Thymus (tissue), 14 donors: ENCODE data around the gene CDH13. TPM values are rescaled to one million over a fixed set of nuclear protein-coding genes. Genes with fewer than 3 reads are reported as not detected.

ENCODE experiments used
- DNase-seq, 9 donors: peaks; one replicate each; pipeline ENCODE4 v3.0.0-alpha.2; 2013; ENCODE audit warnings: low spot score in 9 of 9, low read depth in 6 of 9, missing footprints in 1 of 9
- H3K27ac ChIP-seq, 2 donors: one replicate each; pipeline ENCODE4 v1.5.1; 2013; ENCODE audit warnings: control low read depth in 1 of 2, low read depth in 1 of 2, low read length in 1 of 2, mild to moderate bottlenecking in 1 of 2, moderate library complexity in 1 of 2
- H3K27me3 ChIP-seq, 2 donors: one replicate each; pipeline ENCODE4 v1.5.1; 2013; ENCODE audit warnings: low read length in 1 of 2; ENCODE audit not compliant: control insufficient read depth in 2 of 2, insufficient read depth in 1 of 2
- H3K36me3 ChIP-seq, 2 donors: one replicate each; pipeline ENCODE4 v1.5.1; 2013; ENCODE audit warnings: low read length in 1 of 2, mild to moderate bottlenecking in 1 of 2, moderate library complexity in 1 of 2; ENCODE audit not compliant: control insufficient read depth in 2 of 2, insufficient read depth in 2 of 2
- H3K4me1 ChIP-seq, 2 donors: one replicate each; pipeline ENCODE4 v1.5.1; 2013; ENCODE audit warnings: low read length in 2 of 2; ENCODE audit not compliant: control insufficient read depth in 2 of 2, insufficient read depth in 2 of 2
- H3K4me3 ChIP-seq, 2 donors: one replicate each; pipeline ENCODE4 v1.5.1; 2013; ENCODE audit warnings: low read length in 2 of 2, control low read depth in 1 of 2, mild to moderate bottlenecking in 1 of 2
- H3K9me3 ChIP-seq, 2 donors: one replicate each; pipeline ENCODE4 v1.5.1; 2013; ENCODE audit warnings: low read length in 1 of 2, mild to moderate bottlenecking in 1 of 2; ENCODE audit not compliant: control insufficient read depth in 2 of 2, insufficient read depth in 1 of 2
- WGBS: extraction: QIAGEN DNeasy Blood & Tissue Kit; methylation state at CpG from one replicate; pipeline ENCODE4 v1.1.7; 2013; 5-methylcytosine and 5-hydroxymethylcytosine counted together
- long read RNA-seq, 10 donors: transcript quantifications; one replicate each; lab custom pipeline, GENCODE V29; 2026
- polyA plus RNA-seq: library from polyadenylated mRNA; stranded (reverse); fragments of 200-250 nt; gene quantifications from one replicate; pipeline ENCODE4 v1.2.3, GENCODE V29; 2013
- total RNA-seq: library from RNA; stranded (reverse); fragments of 120-200 nt; gene quantifications from one replicate; pipeline ENCODE4 v1.2.4, GENCODE V29; 2013
- donor health status: healthy.

CDH13 gene
- total RNA-seq (3.7 TPM), polyA plus RNA-seq (1.5 TPM)
- long read RNA-seq, donor 1, result 0 reads
- long read RNA-seq, donor 2, result 0 reads
- long read RNA-seq, donor 3, result 0 reads
- long read RNA-seq, donor 4, result 0 reads
- long read RNA-seq, donor 5, result 0 reads
- long read RNA-seq, donor 6, result 0 reads
- long read RNA-seq, donor 7, result 0 reads
- long read RNA-seq, donor 8, result 0 reads
- long read RNA-seq, donor 9, result 0 reads
- long read RNA-seq, donor 10, result 0 reads

GRCh38 chr16:82626791-82627261, at the start of gene CDH13:
Gene CDH13, plus strand, starts transcription at chr16:82626969.
- peaks cover 0 to 1% of the 10 kb centered on the region in 2 donors for H3K9me3 ChIP-seq
- H3K27ac ChIP-seq, result no peak within 1 kb of the TSS
- H3K4me3 ChIP-seq, result peak within 1 kb of the TSS; percentile 10 to 13
- 4% methylated on average over 39 of the region's 39 CpGs for WGBS
- no peaks in the 10 kb centered on the region for H3K36me3 ChIP-seq
- no peaks in the 10 kb centered on the region for H3K4me1 ChIP-seq
- DNase-seq, result no peak
- H3K27me3 ChIP-seq, result peaks cover 41 to 58% of the 10 kb centered on the region in 2 donors

GRCh38 chr16:82580298-82580890, 46.4 kb upstream of the CDH13 start:
- Histone ChIP-seq H3K4me3 (no peak overlapping the region), H3K27ac (no peak overlapping the region), H3K9me3 (no peaks in the 10 kb centered on the region), H3K27me3 (no peaks in the 10 kb centered on the region), H3K4me1 (no peaks in the 10 kb centered on the region), H3K36me3 (no peaks in the 10 kb centered on the region)
- WGBS, result 66% methylated on average over 7 of the region's 7 CpGs
- DNase-seq, result no peak

- Histone ChIP-seq H3K9me3 (no peaks in the 10 kb centered on the region), H3K27ac (no peak overlapping the region), H3K4me3 (no peak overlapping the region), H3K36me3 (no peaks in the 10 kb centered on the region), H3K4me1 (no peaks in the 10 kb centered on the region), H3K27me3 (no peaks in the 10 kb centered on the region)
- 91% methylated on average over 6 of the region's 6 CpGs for WGBS
- DNase-seq, result no peak
Observed at GRCh38 chr16:82582975-82583374, 43.8 kb upstream of the CDH13 start.

GRCh38 chr16:82583422-82583821, 43.3 kb upstream of the CDH13 start:
- DNase-seq, result no peak
- no peaks in the 10 kb centered on the region for H3K36me3 ChIP-seq
- no peaks in the 10 kb centered on the region for H3K4me1 ChIP-seq
- WGBS, result 72% methylated on average over 3 of the region's 3 CpGs
- no peak overlapping the region for H3K27ac ChIP-seq
- H3K4me3 ChIP-seq, result no peak overlapping the region
- no peaks in the 10 kb centered on the region for H3K9me3 ChIP-seq
- no peaks in the 10 kb centered on the region for H3K27me3 ChIP-seq

GRCh38 chr16:82584553-82585152, 42.1 kb upstream of the CDH13 start:
- H3K36me3 ChIP-seq, result no peaks in the 10 kb centered on the region
- DNase-seq, result no peak

GRCh38 chr16:82585675-82586074, 41.1 kb upstream of the CDH13 start:
- Histone ChIP-seq H3K4me1 (no peaks in the 10 kb centered on the region), H3K9me3 (no peaks in the 10 kb centered on the region), H3K4me3 (no peak overlapping the region), H3K27ac (no peak overlapping the region), H3K27me3 (no peaks in the 10 kb centered on the region), H3K36me3 (no peaks in the 10 kb centered on the region)
- 83% methylated on average over 6 of the region's 6 CpGs for WGBS
- DNase-seq, result no peak

More at GRCh38 chr16:82584553-82585152, 42.1 kb upstream of the CDH13 start:
- H3K27me3 ChIP-seq, result no peaks in the 10 kb centered on the region
- H3K4me1 ChIP-seq, result no peaks in the 10 kb centered on the region
- no peaks in the 10 kb centered on the region for H3K9me3 ChIP-seq
- no peak overlapping the region for H3K4me3 ChIP-seq
- 88% methylated on average over 12 of the region's 12 CpGs for WGBS
- H3K27ac ChIP-seq, result no peak overlapping the region

- Histone ChIP-seq H3K9me3 (no peaks in the 10 kb centered on the region), H3K27me3 (no peaks in the 10 kb centered on the region), H3K36me3 (no peaks in the 10 kb centered on the region), H3K4me1 (no peaks in the 10 kb centered on the region), H3K4me3 (no peak overlapping the region), H3K27ac (no peak overlapping the region)
- DNase-seq, result no peak
Observed at GRCh38 chr16:82586130-82586529, 40.6 kb upstream of the CDH13 start.

- no peaks in the 10 kb centered on the region for H3K9me3 ChIP-seq
- H3K4me3 ChIP-seq, result no peak overlapping the region
- no peaks in the 10 kb centered on the region for H3K36me3 ChIP-seq
- no peaks in the 10 kb centered on the region for H3K27me3 ChIP-seq
- 95% methylated on average over 7 of the region's 7 CpGs for WGBS
- H3K4me1 ChIP-seq, result no peaks in the 10 kb centered on the region
- no peak for DNase-seq
- no peak overlapping the region for H3K27ac ChIP-seq
Observed at GRCh38 chr16:82587289-82587688, 39.5 kb upstream of the CDH13 start.

GRCh38 chr16:82589407-82589806, 37.4 kb upstream of the CDH13 start:
- H3K4me1 ChIP-seq, result no peaks in the 10 kb centered on the region
- no peaks in the 10 kb centered on the region for H3K27me3 ChIP-seq
- no peak overlapping the region for H3K27ac ChIP-seq
- H3K9me3 ChIP-seq, result no peaks in the 10 kb centered on the region
- WGBS, result 94% methylated on average over 9 of the region's 9 CpGs
- no peak for DNase-seq
- H3K4me3 ChIP-seq, result no peak overlapping the region
- no peaks in the 10 kb centered on the region for H3K36me3 ChIP-seq
